NCI-H2107 treated with DMSO at 0.1 percent for 48 hours (cell line): ENCODE results near the gene ANO7.

Experiments used
- DNase-seq: peaks from one replicate; lab custom pipeline; 2025; ENCODE audit not compliant: unreplicated experiment; lab: John Stamatoyannopoulos, UW

Gene ANO7

GRCh38 chr2:241156971-241157441, 31.5 kb upstream of the ANO7 start:
- no peak for DNase-seq

GRCh38 chr2:241157841-241158545, 30.5 kb upstream of the ANO7 start:
- no peak for DNase-seq

- DNase-seq: no peak
Observed at GRCh38 chr2:241158546-241158900, 30.0 kb upstream of the ANO7 start.

- no peak for DNase-seq
Observed at GRCh38 chr2:241159116-241159515, 29.4 kb upstream of the ANO7 start.

- no peak for DNase-seq
Observed at GRCh38 chr2:241160318-241160717, 28.2 kb upstream of the ANO7 start.

- no peak for DNase-seq
Observed at GRCh38 chr2:241161646-241162281, 26.7 kb upstream of the ANO7 start.

GRCh38 chr2:241163601-241164118, 24.8 kb upstream of the ANO7 start:
- DNase-seq: no peak

- DNase-seq: no peak
Observed at GRCh38 chr2:241168366-241168765, 20.1 kb upstream of the ANO7 start.

GRCh38 chr2:241173557-241173956, 14.9 kb upstream of the ANO7 start:
- no peak for DNase-seq

GRCh38 chr2:241177526-241178334, 10.7 kb upstream of the ANO7 start:
- DNase-seq: no peak

GRCh38 chr2:241178961-241179360, 9.5 kb upstream of the ANO7 start:
- no peak for DNase-seq

- DNase-seq: no peak
Observed at GRCh38 chr2:241179899-241180298, 8.6 kb upstream of the ANO7 start.

- DNase-seq: no peak
Observed at GRCh38 chr2:241180495-241180894, 8.0 kb upstream of the ANO7 start.

- no peak for DNase-seq
Observed at GRCh38 chr2:241182126-241182525, 6.4 kb upstream of the ANO7 start.

- no peak for DNase-seq
Observed at GRCh38 chr2:241182531-241183133, 5.8 kb upstream of the ANO7 start.

- DNase-seq: no peak
Observed at GRCh38 chr2:241183221-241183620, 5.3 kb upstream of the ANO7 start.

- no peak for DNase-seq
Observed at GRCh38 chr2:241184901-241185300, 3.6 kb upstream of the ANO7 start.

GRCh38 chr2:241185961-241186360, 2.5 kb upstream of the ANO7 start:
- no peak for DNase-seq

GRCh38 chr2:241187101-241187917, 1.2 kb upstream of the ANO7 start:
- no peak for DNase-seq

GRCh38 chr2:241187918-241188234, 601 bp upstream of the ANO7 start:
- no peak for DNase-seq
